A673 (cell line): Measurements from ENCODE around the gene ITIH2.

ENCODE experiments used
- CTCF ChIP-seq: fragments of 300-800, 200-600 bp; sonication (generic); conservative IDR thresholded peaks from 2 replicates; pipeline ENCODE4 v1.5.1; 2017; ENCODE audit warnings: low read depth, mild to moderate bottlenecking, antibody characterized with exemption, low read length, moderate library complexity, mixed read lengths
- EZH2 ChIP-seq: fragments of 200-600 bp; sonication (generic); IDR thresholded peaks from 2 replicates; pipeline ENCODE4 v1.6.1; 2017; ENCODE audit warnings: borderline replicate concordance, low read depth, mild to moderate bottlenecking, mixed read lengths, antibody characterized with exemption, low read length; ENCODE audit not compliant: poor library complexity, severe bottlenecking

- no peak for TF ChIP-seq EZH2
- TF ChIP-seq CTCF, result no peak
Observed at GRCh38 chr10:7689591-7689990, 13.5 kb upstream of the ITIH2 start.
